Fibroblast of upper back skin (primary cell): Measurements from ENCODE around the gene PLEKHG2.
"Not testable (repeated sequence)": the region's sequence is repeated elsewhere in the genome, so short reads cannot be mapped to it uniquely, and the experiment has no call there.

Experiments used
- DNase-seq: peaks from one replicate; pipeline ENCODE4 v3.0.0-alpha.2; 2013

PLEKHG2 gene

GRCh38 chr19:39446365-39447084, 34.1 kb downstream of the PLEKHG2 start:
- no peak for DNase-seq

- peak; percentile 35 for DNase-seq
Observed at GRCh38 chr19:39448271-39448670, 35.8 kb downstream of the PLEKHG2 start.

DNA sequence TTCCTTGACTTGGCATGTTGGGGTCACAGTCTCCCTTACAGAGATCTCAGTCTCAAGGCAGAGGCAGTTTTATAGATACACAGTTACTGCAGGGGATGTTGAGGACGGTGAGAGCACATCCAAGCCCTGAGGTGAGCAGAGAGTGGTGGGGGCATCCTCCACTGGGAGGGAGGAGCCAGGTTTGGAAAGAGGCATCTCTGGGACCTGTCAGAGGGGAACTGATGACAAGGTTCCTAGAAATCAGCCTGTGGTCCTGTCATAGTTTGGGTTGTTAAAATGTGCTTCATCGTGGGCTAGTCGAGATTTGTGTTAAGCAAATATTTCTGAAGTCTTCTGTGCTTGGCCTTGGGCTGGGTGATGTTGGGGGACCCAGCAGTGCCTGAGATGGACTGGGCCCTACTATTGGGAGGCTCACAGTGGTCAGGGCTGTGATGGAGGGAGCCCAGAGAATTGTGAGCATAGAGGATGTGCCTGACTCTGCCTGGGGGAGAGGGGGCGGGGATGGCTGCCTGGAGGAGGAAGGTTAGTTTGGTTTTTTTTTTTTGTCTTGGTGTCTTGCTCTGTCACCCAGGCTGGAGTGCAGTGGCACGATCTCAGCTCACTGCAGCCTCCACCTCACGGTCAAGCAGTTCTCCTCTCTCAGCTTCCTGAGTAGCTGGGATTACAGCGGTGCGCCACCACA, 36.8 kb downstream of the PLEKHG2 start:
- DNase-seq: no peak

DNA sequence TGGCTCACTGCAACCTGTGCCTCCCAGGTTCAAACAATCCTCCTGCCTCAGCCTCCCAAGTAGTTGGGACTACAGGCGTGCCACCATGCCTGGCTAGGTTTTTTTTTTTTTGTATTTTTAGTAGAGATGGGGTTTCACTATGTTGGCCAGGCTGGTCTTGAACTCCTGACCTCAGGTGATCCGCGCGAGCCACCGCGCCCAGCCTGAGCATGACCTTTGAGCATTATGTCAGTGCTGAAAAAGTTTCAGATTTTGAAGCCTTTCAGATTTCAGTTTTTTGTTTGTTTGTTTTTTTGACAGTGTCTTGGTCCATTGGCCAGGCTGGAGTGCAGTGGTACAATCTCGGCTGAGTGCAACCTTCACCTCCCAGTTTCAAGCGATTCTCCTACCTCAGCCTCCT, 38.8 kb downstream of the PLEKHG2 start:
- DNase-seq: not testable (repeated sequence)

- DNase-seq: no peak
Observed at GRCh38 chr19:39463403-39463802, 50.9 kb downstream of the PLEKHG2 start.

GRCh38 chr19:39465956-39466747, 53.7 kb downstream of the PLEKHG2 start:
- no peak for DNase-seq

DNA sequence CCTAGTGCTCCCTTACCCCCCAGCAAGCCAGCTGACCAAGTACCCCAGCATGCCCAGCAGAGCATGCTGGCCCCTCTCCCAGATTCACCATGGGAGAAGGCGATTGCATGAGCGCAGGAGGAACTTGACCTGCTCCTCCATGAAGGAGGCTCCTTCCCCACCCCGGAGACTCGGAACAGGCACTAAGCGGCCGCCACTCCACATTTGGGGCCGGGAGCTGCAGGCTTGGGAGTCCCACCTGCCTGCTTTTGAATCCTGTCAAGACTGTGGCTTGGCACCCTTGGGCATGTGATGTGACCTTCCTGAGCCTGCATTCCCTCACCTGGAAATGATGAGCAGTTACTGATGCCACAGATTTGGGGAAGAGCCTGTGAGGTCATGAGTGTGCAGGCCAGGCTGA, 55.5 kb downstream of the PLEKHG2 start:
- DNase-seq: no peak

GRCh38 chr19:39469036-39469435, 56.6 kb downstream of the PLEKHG2 start:
- no peak for DNase-seq

GRCh38 chr19:39469567-39469966, 57.1 kb downstream of the PLEKHG2 start:
- DNase-seq: no peak

- DNase-seq: no peak
Observed at GRCh38 chr19:39470724-39471339, 58.4 kb downstream of the PLEKHG2 start.

- DNase-seq: no peak
Observed at GRCh38 chr19:39471756-39472536, 59.5 kb downstream of the PLEKHG2 start.

DNA sequence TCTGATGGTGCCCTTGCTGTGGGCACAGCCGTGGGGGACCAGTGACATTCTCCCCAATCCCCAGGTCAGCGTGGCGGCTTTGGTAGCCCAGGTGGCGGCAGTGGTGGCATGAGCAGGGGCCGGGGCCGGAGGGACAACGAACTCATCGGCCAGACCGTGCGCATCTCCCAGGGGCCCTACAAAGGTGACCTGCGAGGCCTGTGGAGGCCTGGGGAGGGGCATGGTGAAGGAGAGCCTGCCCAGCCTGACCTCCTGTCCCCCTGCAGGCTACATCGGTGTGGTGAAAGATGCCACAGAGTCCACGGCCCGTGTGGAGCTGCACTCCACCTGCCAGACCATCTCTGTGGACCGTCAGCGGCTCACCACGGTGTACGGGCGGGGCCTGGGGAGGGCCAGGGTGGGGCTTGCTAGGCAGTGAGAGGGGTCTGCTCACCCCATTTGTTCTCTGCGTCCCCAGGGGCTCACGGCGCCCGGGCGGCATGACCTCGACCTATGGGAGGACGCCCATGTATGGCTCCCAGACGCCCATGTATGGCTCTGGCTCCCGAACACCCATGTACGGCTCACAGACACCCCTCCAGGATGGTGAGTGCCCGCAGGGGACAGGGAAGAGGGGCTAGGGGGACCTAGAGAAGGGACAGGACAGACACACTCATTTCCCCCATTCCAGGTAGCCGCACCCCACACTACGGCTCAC, 60.4 kb downstream of the PLEKHG2 start:
- no peak for DNase-seq

DNA sequence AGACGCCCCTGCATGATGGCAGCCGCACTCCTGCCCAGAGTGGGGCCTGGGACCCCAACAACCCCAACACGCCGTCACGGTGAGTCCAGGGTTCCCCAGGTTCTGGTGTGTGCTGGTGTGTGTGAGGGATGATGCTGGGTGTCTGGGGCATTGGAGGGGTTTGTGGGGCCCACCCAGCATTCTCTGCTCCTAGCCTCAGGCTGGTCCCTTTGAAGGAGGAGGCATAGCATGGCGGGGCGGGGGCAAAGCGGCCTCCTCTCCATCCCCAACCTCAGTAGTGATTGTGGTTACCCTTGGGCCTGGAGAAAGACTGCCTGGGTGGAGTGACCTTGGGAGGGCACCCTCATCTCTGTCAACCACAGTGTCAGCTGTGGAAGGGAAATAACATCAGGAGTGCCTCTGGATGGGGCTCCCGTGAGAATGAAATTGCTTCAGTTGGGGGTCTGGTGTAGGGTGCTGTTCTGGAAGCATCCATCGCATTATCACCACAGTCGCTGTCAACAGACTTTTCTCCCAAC, 61.0 kb downstream of the PLEKHG2 start:
- no peak for DNase-seq

DNA sequence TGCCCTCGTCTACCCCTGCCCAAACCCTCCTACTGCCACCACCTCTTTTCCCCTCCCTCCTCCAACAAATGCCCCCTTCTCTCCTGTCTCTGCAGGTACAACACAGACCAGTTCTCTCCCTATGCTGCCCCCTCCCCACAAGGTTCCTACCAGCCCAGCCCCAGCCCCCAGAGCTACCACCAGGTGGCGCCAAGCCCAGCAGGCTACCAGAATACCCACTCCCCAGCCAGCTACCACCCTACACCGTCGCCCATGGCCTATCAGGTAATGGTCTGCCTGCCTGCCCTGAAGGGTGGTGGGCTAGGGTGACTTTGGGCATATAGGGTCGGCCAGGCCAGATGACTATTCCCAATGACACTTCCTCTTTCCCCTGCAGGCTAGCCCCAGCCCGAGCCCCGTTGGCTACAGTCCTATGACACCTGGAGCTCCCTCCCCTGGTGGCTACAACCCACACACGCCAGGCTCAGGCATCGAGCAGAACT, 61.7 kb downstream of the PLEKHG2 start:
- peak; percentile 31 for DNase-seq

DNA sequence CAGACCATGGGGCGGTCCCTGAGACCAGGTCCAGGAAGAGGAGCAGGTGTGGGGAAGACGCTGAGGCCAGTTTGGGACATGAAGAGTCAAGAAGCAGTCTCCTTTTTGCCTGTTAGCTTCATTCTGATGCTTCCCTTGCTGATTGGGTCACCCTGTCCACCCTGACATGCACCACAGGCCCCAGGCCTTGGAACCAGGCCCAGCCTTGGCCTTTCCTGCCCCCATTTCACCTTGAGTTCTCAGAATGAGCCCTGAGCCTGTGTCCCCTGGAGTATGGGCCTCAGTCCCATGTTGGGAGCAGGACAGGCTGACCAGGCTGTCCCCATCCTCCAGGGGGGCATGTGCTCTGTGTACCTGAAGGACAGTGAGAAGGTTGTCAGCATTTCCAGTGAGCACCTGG, 63.3 kb downstream of the PLEKHG2 start:
- no peak for DNase-seq
